PC-9 (cell line): ENCODE data around the gene RNLS.

Experiments used
- EZH2 ChIP-seq: fragments of 200-600 bp; sonication (generic); IDR thresholded peaks from 2 replicates; pipeline ENCODE4 v1.8.0; 2017; ENCODE audit warnings: antibody characterized with exemption, low read depth
- TF ChIP-seq, protein P1 (sequence below): fragments of 200-600 bp; sonication (generic); conservative IDR thresholded peaks from 2 replicates; pipeline ENCODE4 v1.6.1; 2017; ENCODE audit warnings: mixed run types, antibody characterized with exemption, mild to moderate bottlenecking, moderate library complexity

DNA sequence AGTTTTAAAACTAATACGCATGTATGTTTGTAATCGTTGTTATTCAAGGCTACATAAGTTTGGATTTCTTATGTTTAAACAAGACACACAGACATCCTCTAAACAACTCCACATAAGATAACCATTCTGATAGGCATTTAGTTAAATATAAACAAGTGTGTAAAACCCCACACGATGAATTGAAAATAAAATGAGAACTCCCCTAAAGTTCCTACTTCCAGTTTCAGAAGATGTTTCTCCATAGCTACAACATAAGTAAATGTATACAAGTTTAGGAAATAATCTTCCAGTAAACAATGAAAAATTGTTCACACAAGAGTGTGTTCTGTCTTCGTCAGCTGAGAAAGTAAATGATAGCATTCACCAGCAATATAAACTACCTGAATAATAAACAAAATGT lies 246.8 kb downstream of the RNLS start:
- TF ChIP-seq, protein P1, sequence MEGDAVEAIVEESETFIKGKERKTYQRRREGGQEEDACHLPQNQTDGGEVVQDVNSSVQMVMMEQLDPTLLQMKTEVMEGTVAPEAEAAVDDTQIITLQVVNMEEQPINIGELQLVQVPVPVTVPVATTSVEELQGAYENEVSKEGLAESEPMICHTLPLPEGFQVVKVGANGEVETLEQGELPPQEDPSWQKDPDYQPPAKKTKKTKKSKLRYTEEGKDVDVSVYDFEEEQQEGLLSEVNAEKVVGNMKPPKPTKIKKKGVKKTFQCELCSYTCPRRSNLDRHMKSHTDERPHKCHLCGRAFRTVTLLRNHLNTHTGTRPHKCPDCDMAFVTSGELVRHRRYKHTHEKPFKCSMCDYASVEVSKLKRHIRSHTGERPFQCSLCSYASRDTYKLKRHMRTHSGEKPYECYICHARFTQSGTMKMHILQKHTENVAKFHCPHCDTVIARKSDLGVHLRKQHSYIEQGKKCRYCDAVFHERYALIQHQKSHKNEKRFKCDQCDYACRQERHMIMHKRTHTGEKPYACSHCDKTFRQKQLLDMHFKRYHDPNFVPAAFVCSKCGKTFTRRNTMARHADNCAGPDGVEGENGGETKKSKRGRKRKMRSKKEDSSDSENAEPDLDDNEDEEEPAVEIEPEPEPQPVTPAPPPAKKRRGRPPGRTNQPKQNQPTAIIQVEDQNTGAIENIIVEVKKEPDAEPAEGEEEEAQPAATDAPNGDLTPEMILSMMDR, result no peak
- no peak for TF ChIP-seq EZH2
